ENCODE measurements around the gene SYTL2.

Gene SYTL2

DNA sequence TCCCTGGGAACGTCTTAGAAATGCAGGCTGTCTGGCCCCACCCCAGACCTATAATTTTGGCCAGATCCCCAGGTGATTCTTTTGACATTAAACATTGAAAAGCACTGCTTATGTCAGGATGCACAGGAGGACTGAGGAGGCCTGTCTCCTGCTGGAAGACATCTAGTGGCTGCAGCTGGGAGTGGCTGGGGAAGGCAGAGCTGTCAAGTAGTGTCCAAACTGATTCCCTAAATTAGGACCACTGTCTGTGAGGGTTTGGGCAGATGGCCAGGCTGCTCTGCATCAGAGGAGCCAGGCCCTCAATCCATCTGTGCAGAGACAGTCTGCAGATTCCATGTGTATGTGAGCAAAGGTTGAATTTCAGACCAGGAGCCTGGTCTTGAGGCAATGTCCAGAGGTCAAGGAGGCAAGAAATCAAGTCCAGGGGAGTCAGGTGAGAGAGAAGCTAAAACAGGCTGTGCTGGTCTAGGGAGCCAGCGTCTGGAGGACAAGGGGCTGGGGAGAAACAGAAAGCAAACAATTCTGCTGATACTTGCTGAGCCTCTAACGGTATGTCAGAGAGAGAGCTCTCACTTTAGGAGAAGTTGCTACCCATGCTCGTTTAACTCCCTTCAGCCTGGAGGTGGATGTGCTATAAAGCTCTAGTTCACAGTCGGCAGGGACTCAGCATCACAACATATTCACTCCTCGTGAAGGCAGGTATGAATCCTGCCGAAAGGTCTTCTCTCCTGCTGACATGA lies 15.3 kb upstream of the SYTL2 start:
- no peak for DNase-seq (ENCODE audit: low read depth in 3 of 3)

DNA sequence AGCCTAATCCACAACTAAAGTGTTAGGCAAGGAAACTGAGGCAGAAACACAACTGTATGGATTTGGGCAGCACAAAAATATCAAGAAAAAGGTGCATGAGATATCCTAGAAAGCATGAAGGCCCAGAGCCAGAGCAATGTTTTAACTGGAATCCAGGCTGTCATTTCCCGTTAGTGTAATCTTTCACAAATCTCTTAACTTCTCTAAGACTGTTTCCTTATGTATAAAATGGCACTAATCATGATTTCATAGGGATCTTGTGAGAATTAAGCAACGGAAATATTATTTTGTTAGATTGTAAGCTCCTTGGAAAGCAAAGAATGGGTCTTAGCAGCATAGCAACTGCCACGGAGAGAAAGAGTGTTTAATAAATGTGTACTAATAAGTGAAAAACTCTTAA lies 14.7 kb upstream of the SYTL2 start:
- no peak for DNase-seq (ENCODE audit: low read depth in 3 of 3)

DNA sequence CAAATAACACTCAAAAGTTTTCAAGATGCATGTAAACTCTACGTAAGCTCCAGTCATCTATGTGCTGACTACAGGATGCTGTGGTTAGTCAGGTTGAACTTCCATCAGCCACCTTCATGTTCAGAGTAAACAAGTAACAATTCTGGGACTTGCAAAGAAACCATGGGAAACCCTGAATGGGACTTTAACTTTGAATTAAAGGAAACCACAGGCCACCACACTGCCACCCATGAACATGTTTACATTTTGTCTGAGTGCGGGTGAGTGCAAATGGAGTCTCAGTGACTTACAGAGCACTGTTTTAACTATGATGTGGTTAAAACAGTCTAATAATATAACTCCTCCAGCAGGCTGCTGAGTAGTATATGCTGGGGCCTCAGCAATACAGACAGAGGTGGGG lies 12.9 kb upstream of the SYTL2 start:
- DNase-seq (ENCODE audit: low read depth in 3 of 3): no peak

DNA sequence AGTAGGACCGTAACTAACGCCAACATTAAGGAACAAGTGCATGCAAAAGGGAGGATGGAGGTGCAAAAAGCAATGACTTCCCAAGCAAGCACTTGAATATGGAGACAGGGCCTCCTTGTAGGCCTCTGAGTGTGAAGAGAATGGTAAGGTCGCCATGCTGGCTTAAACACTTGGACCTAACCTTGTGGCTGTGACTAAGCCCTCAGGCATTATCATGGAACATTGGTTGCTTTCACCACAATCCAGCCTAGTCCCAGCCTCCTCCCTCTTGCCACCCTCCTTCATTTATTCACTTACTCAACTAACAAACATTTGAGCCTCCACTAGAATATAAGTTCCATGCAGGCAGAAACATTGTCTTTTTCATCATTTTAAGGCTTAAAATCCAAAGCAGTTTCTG lies 11.9 kb upstream of the SYTL2 start:
- no peak for DNase-seq (ENCODE audit: low read depth in 3 of 3)

DNA sequence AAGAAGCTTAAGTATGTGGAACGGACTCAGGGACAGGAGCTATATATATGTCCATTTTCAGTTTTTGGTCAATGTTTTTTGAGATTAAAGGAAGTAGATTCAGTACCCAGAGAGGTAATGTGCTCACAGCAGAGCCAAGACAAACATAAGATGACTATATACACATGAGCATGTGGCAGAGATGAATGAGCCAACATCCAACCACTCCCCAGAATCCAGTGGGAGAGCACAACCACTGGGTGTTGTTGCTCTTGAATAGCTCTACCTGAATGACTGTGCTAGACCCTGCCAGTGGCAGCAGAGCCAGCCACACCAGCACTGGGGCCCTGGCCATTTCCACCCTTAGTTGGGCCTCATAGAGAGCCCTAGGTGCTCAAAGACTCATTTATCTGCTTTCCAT lies 10.7 kb upstream of the SYTL2 start:
- DNase-seq (ENCODE audit: low read depth in 3 of 3): no peak

DNA sequence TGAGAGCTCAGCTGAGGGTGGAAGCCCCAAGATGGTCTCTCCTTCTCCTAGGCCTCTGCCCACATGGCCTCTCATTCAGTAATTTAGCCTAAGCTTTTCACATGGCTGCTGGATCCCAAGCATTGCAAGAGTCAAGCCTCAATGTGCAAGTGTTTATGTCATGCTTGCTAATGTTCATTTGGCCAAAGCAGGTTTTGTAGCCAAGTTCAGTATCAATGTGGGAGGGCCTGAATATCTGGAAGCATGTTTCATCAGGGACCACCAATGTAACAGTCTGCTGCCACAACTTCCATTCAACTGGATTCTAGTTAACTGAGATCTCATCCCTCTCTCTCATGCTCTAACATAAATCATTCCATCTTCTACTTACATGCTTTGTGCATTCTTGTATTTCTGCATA lies 8.5 kb upstream of the SYTL2 start:
- DNase-seq (ENCODE audit: low read depth in 3 of 3): no peak

DNA sequence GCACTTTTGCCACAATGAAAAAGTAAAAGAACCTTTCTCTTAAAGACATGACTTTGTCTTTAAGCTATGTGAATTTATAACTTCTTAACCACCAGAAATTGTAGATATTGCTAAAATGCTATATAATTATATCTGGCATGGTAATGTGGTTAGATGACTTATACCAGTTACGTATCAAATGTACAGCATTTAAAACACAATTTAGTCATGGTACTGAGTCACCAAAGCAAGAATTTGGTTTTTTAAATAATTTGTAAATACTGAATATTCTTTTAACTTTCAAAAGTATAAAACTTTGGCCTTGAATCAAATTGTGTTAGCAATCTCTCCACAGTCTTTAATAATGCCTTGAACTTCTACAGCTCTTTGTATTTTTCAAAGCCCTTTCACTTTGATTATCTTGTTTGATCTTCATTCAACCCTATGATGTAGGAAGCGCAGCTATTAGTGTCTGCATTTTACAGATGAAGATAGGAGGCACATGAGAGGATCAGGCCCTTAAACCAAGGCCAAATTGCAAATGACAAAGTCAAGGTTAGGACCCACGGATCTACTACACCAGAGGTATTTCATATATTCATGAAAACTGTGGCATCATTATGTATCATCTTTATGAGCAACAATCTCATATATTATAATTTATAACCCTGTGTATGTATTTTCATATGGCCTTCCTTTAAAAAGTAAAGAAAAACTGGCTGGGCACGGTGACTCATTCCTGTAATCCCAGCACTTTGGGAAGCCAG lies 4.4 kb upstream of the SYTL2 start:
- DNase-seq (ENCODE audit: low read depth in 3 of 3): no peak

DNA sequence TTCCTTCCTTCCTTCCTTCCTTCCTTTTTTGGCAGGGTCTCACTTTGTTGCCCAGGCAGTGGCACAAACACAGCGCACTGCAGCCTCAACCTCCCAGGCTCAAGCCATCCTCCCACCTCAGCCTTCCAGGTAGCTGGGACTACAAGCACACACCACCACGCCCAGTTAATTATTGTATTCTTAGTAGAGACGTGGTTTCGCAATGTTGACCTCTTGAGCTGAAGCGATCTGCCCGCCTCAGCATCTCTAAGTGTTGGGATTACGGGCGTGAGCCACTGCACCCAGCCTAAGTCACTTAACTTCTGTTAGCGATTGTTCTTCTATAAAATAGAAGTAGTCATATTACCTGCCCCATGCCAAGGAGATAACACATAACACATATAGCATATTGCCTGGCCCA lies 2.8 kb upstream of the SYTL2 start:
- no peak for DNase-seq (ENCODE audit: low read depth in 3 of 3)

DNA sequence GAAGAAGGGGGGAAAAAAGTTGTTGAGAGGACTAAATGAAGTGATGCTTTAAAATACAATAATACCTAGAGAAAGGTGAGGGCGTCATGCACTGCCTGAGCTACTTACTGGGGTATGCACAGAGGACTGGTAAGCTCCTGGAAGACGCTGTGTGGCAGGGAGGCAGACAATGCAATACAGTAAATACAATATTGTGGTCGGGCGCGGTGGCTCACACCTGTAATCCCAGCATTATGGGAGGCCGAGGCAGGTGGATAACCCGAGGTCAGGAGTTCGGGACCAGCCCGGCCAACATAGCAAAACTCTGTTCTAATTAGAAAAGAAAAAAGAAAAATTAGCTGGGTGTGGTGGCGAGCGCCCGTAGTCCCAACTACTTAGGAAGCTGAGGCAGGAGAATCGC lies 683 bp upstream of the SYTL2 start:
- no peak for DNase-seq (ENCODE audit: low read depth in 3 of 3)

DNA sequence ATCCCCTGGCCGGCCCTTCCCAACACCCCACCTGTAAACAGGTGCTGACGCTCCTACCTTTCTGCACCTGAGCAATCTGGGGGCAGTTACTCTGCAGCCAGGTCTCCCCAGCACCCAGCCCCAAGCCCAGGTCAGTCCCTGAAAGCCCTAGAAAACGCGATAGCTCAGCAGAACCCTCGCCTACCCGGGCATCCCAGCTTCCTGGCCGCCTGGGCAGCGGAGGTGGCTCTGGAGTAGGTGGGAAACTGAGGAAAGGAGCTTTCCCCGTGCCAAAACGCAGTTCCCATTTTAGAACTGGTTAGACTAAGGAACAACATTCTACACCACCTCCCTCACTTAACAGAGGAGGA lies 445 bp downstream of the SYTL2 start:
- DNase-seq (ENCODE audit: low read depth in 3 of 3): no peak

DNA sequence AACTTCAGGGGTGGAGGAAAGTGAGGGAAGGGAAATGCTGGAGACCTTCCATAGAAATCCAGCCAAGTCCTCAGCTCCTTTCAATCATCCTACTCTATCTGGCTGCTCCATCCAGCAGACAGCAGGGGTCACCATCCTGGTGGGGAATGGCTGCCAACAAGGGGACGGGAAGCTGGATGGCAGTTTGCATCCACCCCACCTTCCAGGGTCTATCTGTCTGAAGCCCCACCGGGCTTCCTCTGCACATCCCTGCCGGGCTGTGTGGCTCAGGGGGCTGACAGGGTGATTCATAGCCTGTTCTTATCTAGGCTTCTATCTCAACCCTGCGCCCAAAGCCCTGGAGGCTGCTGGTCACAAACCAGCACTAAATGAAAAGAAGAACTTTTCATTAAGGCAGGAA lies 1.1 kb downstream of the SYTL2 start:
- no peak for DNase-seq (ENCODE audit: low read depth in 3 of 3)

DNA sequence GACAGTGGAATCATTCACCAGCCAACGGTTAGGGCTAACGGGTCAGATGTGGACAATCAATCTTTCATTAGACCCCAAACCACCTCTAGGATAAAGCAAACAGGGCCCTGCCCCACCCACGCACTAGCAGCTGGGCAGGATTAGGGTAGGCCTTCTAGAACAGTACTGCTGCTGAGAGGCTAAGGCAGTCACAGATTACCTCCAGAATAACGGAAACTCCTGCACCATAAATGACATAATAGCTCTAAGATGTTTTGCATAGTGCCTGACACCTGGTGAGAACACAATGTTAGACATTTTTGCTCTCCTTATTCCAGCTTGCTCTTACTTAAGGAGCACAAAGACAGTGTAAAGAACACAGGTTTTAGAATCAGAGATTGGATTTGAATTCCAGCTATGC lies 1.8 kb downstream of the SYTL2 start:
- DNase-seq (ENCODE audit: low read depth in 3 of 3): no peak

DNA sequence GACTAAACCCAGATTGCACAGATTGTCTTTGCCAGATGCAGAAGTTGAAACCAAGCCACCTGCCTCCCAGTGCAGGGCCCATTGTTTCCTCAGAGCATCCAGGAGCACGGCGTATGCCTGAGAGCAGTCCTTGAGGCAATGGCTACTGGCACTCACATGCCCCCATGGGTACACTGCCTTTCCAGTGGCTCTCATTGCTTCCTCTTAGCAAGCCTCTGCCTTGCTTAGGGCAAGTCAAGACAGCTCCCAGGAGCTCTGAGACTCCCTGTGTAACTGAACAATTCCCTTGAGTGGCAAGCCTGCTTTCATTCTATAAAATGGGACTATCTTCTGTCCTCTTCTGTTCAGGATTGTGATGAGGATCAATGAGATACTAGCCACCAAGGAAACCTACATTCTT lies 4.1 kb downstream of the SYTL2 start:
- no peak for DNase-seq (ENCODE audit: low read depth in 3 of 3)

DNA sequence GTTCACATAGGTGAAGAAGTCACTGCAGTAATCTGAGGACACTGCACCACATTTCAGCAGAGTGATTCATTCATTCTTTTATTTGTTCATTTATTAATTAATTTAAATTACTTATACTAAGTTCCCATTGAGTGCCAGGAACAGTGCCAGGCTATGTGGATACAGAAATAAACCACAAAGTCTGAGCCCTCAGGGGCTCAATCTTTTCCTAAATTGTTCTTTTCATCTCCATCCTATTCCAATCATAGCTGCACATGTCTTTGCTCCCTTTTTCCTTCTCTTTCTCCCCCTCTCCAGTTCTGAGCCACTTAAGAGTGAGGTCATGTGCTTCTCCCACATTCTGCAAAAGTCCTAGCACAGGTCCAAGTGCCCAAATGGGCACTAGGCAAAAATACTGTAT lies 4.9 kb downstream of the SYTL2 start:
- no peak for DNase-seq (ENCODE audit: low read depth in 3 of 3)

DNA sequence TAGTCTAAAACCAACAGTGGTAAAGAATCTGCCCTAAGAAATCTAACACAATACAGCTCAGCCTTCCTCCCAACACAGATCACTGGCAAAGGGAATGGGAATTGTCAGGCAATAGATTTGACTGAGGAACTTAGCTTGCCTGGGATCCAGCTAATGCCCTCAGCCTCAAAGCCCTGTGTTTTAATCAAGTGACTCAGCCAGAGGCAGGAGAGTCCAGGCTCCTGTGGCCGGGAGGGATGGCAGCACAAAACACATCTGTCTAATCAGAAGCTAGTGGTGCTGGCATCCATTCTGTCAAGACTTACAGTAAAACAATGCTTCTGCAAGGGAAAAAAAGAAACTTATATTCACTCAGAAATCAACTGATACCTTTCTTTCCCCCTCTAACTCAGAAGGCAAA lies 5.6 kb downstream of the SYTL2 start:
- no peak for DNase-seq (ENCODE audit: low read depth in 3 of 3)

DNA sequence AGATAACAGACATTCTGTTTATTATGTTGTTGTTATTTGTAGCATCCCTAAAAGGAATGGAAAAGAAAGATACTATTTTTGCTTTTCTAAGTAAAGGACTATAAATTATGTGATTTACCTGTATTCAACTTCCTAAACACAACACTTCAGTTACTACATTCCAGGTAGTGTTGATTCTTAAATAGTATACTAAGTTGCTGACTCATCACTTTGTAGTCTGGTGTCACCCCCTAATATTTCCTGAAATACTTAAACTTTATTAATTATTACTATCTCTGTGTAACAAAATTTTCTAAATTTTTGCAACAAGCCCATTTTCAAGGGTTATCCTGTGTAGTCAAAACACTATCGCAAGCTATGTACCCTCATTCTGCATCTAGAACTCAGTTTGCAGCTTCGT lies 7.0 kb downstream of the SYTL2 start:
- no peak for DNase-seq (ENCODE audit: low read depth in 3 of 3)

DNA sequence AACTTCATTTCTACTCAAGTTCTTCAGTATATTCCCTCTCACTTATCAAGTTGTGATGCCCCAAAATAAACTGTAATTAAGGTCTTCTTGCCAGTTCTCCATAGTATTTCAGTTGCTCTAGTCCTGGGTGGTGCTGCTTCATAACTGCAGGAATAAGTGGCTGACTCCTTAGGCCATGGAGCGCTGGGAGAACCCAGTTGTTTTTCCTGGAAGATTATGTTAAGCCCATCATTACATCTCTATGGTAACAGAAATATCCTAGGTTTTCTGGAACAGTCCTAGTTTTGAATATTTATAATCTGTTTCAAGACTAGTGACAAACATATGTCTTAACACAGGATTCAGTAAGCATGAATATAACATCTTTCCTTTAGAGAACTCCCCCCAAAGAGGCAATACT lies 7.6 kb downstream of the SYTL2 start:
- DNase-seq (ENCODE audit: low read depth in 3 of 3): no peak

DNA sequence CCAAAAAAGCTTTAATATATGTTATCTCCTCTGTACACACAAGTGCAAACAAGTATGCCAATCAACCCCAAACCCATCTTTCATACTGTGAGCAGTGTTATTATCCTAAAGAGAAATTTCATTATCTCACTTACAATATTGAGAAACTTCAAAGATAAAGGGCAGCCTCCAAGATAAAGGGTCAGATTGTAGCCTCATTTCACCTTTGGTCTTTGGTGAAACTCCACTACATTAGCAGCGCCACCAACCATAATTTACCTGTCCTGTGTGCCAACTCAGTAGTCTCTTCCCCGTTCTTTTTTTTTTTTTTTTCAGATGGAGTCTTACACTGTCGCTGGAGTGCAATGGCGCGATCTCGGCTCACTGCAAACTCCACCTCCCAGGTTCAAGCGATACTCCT lies 9.4 kb downstream of the SYTL2 start:
- no peak for DNase-seq (ENCODE audit: low read depth in 3 of 3)

DNA sequence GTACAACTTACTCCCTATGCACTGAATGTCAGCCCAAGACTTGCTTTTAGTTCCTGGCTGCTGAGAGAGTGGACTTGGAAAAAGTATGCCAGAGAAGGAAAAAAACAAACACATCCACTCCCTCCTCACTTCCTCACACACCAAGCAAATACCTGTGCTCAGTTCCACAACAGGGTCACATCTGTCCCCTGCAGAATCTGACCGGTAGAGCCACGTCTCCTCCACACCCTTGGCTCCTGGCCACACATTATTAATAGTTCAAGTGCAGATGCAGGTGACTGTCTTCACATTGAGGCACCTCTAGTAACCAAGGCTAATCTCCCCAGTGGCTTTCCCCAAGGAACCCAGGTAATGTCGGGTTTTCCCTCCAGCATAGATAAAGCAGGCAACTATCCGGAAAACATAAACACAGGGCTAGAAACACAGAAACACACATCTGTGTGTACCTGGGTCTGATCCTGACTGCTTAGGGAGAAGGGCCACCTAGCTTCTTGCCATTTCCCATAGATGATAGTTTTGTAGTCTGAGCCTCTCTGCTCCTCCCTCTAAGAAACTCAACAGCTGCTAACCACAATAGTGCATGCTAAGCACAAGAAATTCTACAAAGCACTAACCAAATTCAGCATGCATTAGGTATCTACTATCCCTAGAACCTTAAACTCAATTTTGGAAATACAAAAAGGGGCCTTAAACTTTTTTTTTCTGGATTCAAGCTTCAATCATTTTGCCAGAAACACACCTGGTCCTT lies 10.2 kb downstream of the SYTL2 start:
- DNase-seq (ENCODE audit: low read depth in 3 of 3): no peak

DNA sequence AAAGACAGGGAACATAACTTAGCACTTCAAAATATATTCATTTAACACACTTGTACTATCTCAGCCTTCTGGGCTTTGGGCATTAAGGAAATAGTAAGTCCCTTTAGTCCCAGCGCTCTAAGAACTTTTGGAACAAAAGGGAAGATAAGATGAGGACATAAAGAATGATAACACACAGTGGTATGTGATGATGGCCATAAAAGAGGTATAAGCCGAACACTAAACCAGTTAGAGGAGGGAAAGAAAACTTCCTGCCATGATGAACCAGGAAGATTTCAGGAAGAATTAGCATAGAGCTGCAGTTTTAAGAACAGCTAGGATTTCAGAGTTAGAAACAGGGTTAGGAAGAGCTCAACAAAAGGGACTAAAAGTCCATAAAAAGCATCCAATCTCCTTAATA lies 11.8 kb downstream of the SYTL2 start:
- no peak for DNase-seq (ENCODE audit: low read depth in 3 of 3)

DNA sequence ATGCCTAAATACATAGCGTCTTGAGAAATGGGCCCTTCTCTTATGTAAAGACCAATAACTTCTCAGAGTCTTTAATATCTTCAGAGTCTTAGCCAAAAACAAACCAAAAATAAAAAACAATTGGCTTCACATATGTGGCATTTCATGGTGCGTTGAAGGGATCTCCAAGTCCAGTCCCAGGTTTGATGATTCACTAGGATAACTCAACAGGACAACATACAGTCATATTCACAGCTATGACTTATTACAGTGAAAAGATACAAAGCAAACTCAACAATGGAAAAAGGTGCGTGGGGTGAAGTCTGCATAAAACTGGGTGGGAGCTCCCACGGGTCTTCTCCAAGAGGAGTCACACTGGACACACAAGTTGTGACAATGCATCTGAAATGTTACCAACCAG lies 12.6 kb downstream of the SYTL2 start:
- no peak for DNase-seq (ENCODE audit: low read depth in 3 of 3)

DNA sequence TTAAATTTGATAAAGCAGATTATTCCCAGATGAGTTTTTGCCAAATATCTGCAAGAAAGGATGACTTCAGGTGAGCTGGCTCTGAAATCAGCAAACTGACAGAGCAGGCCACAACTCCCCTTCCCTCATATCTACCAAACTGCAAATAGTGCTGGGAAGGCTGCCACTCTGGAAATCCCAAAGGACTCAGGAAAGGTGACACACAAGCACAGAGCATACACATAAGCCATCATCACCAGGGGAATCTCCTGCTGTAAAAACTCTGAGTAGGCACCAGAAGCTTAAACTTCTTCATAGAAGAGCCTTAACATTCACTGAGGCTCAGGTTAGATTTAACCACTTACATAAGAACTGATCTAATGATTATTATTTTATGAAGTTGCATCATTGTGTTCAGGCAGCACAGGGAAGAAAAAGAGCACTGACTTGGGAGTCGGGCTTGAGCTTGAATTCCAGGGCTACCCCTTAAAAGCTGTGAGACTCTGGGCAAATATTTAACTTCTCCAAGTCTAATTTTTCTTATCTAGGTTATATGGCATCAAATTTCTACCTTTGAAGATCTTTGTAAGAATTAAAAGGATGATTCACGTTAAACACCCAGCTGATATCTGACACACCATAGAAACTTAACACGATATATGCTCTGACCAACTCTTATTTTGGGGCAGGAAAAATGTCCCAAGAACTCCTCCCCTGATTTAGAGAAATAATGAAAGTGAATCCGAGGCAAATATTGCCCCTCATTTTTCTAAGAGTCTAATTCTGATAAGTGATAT lies 15.0 kb downstream of the SYTL2 start:
- DNase-seq (ENCODE audit: low read depth in 3 of 3): no peak
